Body of pancreas (tissue), 4 donors: ENCODE results near the gene EHMT1. TPM values are rescaled to one million over a fixed set of nuclear protein-coding genes. Genes with fewer than 3 reads are reported as not detected.

ENCODE experiments used
- ATAC-seq: fragments of 150-250 bp; one replicate; pipeline ENCODE4 v1.9.1; 2016
- DNase-seq, 4 donors: peaks; one replicate each; pipeline ENCODE4 v3.0.0-alpha.2; 2019
- H3K27ac ChIP-seq, 4 donors: fragments of 200-600 bp; sonication (generic); 1 replicate in 3 of 4; 2 replicates in 1 of 4; pipeline versions ENCODE4 v1.5.1 to v1.6.1; 2016 to 2019; ENCODE audit warnings: mild to moderate bottlenecking in 1 of 4, mixed read lengths in 1 of 4, moderate library complexity in 1 of 4
- H3K27me3 ChIP-seq, 2 donors: fragments of 200-600 bp; sonication (generic); one replicate each; pipeline ENCODE4 v1.6.0; 2016; ENCODE audit warnings: mild to moderate bottlenecking in 1 of 2
- H3K36me3 ChIP-seq, 2 donors: fragments of 200-600 bp; sonication (generic); replicated peaks in 1 of 2; 2 replicates each; pipeline ENCODE4 v1.5.1; 2016; ENCODE audit warnings: low read depth in 2 of 2; ENCODE audit not compliant: insufficient read depth in 1 of 2
- H3K4me1 ChIP-seq: fragments of 200-600 bp; sonication (generic); one replicate; pipeline ENCODE4 v1.6.0; 2016
- H3K4me3 ChIP-seq, 2 donors: fragments of 200-600 bp; sonication (generic); 1 replicate in 1 of 2; 2 replicates in 1 of 2; pipeline ENCODE4 v1.5.1; 2016 to 2019
- H3K9me3 ChIP-seq, 3 donors: fragments of 200-600 bp; sonication (generic); 1 replicate in 2 of 3; 2 replicates in 1 of 3; pipeline ENCODE4 v1.5.1; 2016
- CTCF ChIP-seq, 7 experiments: fragments of 450-650 bp in 4 of 7; fragments of 200-600 bp in 3 of 7; sonication (generic) in 3 of 7; IDR thresholded peaks; one replicate each; pipeline ENCODE4 v1.5.1; 2016 to 2019; ENCODE audit warnings: antibody characterized with exemption in 7 of 7
- POLR2A ChIP-seq, 3 donors: fragments of 450-650 bp; IDR thresholded peaks; one replicate each; pipeline ENCODE4 v1.6.1; 2016; ENCODE audit warnings: antibody characterized with exemption in 3 of 3, mild to moderate bottlenecking in 2 of 3
- WGBS, 2 donors: methylation state at CpG; one replicate each; pipeline ENCODE4 v1.1.5; 2017; 5-methylcytosine and 5-hydroxymethylcytosine counted together
- intact Hi-C: fragments of 100-400 bp; cut with DNase I; formaldehyde crosslinking; loops from one replicate; pipeline ENCODE4 v1.15.1; 2023
- total RNA-seq, 2 donors: library from RNA; depleted of rRNA; stranded (reverse); fragments of >200 nt; gene quantifications; one replicate each; pipeline ENCODE4 v1.1.0, GENCODE V29; 2016

Gene EHMT1
- total RNA-seq, 2 donors from 2014 or later, result 41.0 to 65.9 TPM

- DNase-seq, result no peak
- Histone ChIP-seq H3K9me3 (no peaks in the 10 kb centered on the region), H3K4me1 (no peaks in the 10 kb centered on the region), H3K27ac (no peak overlapping the region), H3K36me3 (peaks cover 6 to 37% of the 10 kb centered on the region in 2 donors), H3K27me3 (no peaks in the 10 kb centered on the region), H3K4me3 (no peak overlapping the region)
- TF ChIP-seq POLR2A (IDR thresholded peaks at IDR 0.05) (no peak), CTCF (IDR thresholded peaks at IDR 0.05) (no peak)
- ATAC-seq, result no peak
- intact Hi-C loops, result no loop called here
- 97 to 99% methylated on average over 12 to 23 of the region's 23 CpGs for WGBS, 2 donors
These were observed 195.6 kb downstream of the EHMT1 start for GRCh38 chr9:137814436-137814835.

GRCh38 chr9:137814841-137815240 is 196.0 kb downstream of the EHMT1 start:
- ATAC-seq, result no peak
- H3K4me1 ChIP-seq, result no peaks in the 10 kb centered on the region
- H3K27me3 ChIP-seq, result no peaks in the 10 kb centered on the region
- intact Hi-C loops, result no loop called here
- no peak overlapping the region for H3K4me3 ChIP-seq
- H3K36me3 ChIP-seq, result peaks cover 6 to 37% of the 10 kb centered on the region in 2 donors
- WGBS, 2 donors, result 95 to 97% methylated on average over 9 to 11 of the region's 11 CpGs
- TF ChIP-seq CTCF (IDR thresholded peaks at IDR 0.05) (no peak), POLR2A (IDR thresholded peaks at IDR 0.05) (no peak)
- no peak overlapping the region for H3K27ac ChIP-seq
- DNase-seq, result no peak
- no peaks in the 10 kb centered on the region for H3K9me3 ChIP-seq

DNA sequence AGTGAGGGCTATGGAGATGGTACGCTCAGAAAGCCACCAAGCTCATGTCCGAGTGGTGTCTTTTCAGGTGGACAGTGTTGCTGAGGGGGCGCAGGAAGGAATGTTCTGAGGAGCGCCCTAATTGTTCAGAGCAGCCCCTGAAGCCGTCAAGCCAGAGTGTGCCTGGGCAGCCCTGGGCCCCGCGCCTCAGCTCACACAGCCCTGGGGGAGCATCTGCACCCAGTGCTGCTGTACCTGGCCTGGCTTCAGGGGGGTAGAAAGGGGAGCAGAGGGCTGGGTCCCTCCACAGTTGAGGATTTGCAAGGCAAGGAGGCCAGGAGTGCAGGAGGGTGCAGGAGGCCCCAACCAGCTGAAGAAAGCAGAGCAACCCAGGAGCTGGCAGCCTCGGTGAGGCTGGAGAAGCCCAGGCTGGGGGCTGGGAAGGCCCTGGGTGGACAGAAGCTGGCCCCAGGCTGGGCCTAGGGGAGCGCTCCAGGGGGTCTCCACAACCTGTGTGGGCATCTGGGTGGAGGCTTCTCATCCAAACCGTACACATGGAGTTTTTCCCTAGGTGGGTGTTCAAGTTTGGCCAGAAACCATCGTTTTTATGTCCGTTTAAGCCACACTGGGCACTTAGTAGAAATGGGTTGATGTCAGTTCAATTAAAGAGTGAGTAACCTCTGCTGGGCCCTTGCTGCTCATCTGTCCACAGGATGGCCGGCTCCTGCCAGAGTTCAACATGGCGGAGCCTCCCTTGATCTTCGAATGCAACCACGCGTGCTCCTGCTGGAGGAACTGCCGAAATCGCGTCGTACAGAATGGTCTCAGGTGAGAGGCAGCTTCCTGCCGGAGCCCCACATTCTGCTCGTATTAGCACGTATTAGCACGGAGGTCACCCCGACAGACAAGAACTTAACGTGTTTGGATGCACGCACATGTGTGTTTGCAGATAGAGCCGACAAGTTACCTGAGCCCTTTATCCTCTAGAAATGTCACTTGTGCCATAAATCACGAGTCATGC is 196.8 kb downstream of the EHMT1 start:
- no peak for ATAC-seq
- DNase-seq, result no peak
- H3K4me3 ChIP-seq, result no peak overlapping the region
- 94 to 95% methylated on average over 19 to 30 of the region's 30 CpGs for WGBS, 2 donors
- TF ChIP-seq POLR2A (IDR thresholded peaks at IDR 0.05) (no peak), CTCF (IDR thresholded peaks at IDR 0.05) (no peak)
- peaks cover 6 to 39% of the 10 kb centered on the region in 2 donors for H3K36me3 ChIP-seq
- intact Hi-C loops, result no loop called here
- no peaks in the 10 kb centered on the region for H3K27me3 ChIP-seq
- H3K27ac ChIP-seq, result no peak overlapping the region
- H3K4me1 ChIP-seq, result no peaks in the 10 kb centered on the region
- H3K9me3 ChIP-seq, result no peaks in the 10 kb centered on the region

- TF ChIP-seq POLR2A (IDR thresholded peaks at IDR 0.05) (no peak), CTCF (IDR thresholded peaks at IDR 0.05) (no peak)
- 94 to 95% methylated on average over 16 to 19 of the region's 22 CpGs for WGBS, 2 donors
These were observed 197.9 kb downstream of the EHMT1 start for GRCh38 chr9:137816531-137817235.

More at GRCh38 chr9:137816531-137817235, 197.9 kb downstream of the EHMT1 start:
- no peak for DNase-seq
- Histone ChIP-seq H3K36me3 (peaks cover 6 to 39% of the 10 kb centered on the region in 2 donors), H3K27ac (no peak overlapping the region), H3K9me3 (no peaks in the 10 kb centered on the region), H3K27me3 (no peaks in the 10 kb centered on the region), H3K4me3 (no peak overlapping the region), H3K4me1 (no peaks in the 10 kb centered on the region)
- intact Hi-C loops, result no loop called here
- ATAC-seq, result no peak
